ENCODE data around the gene MESD. TPM values are rescaled to one million over a fixed set of nuclear protein-coding genes. Genes with fewer than 3 reads are reported as not detected.

The MESD gene
- total RNA-seq, 2 donors from 2014 or later: 36.8 to 39.0 TPM

GRCh38 chr15:81008312-81008711 is 18.7 kb upstream of the MESD start:
- Histone ChIP-seq H3K9me3 (no peaks in the 10 kb centered on the region), H3K36me3 (no peaks in the 10 kb centered on the region), H3K4me1 (ENCODE audit: control insufficient read depth in 1 of 2, low read depth in 2 of 2) (peaks cover 2 to 28% of the 10 kb centered on the region in 2 donors), H3K27me3 (replicated peaks; ENCODE audit: insufficient read depth) (no peaks in the 10 kb centered on the region), H3K4me3 (no peak overlapping the region), H3K27ac (no peak overlapping the region)
- no peak for TF ChIP-seq CTCF (IDR thresholded peaks at IDR 0.05)
- no peak for DNase-seq (ENCODE audit: low spot score)
- no peak for ATAC-seq (ENCODE audit: insufficient number of reproducible peaks, low FRiP score, low read depth)

GRCh38 chr15:81007428-81008064 is 17.9 kb upstream of the MESD start:
- no peaks in the 10 kb centered on the region for H3K9me3 ChIP-seq
- no peaks in the 10 kb centered on the region for H3K36me3 ChIP-seq
- no peak for DNase-seq (ENCODE audit: low spot score)
- ATAC-seq (ENCODE audit: insufficient number of reproducible peaks, low FRiP score, low read depth): no peak
- no peak overlapping the region for H3K27ac ChIP-seq
- H3K4me1 ChIP-seq (ENCODE audit: control insufficient read depth in 1 of 2, low read depth in 2 of 2): peaks cover 10 to 35% of the 10 kb centered on the region in 2 donors
- no peak for TF ChIP-seq CTCF (IDR thresholded peaks at IDR 0.05)
- H3K27me3 ChIP-seq (replicated peaks; ENCODE audit: insufficient read depth): no peaks in the 10 kb centered on the region
- no peak overlapping the region for H3K4me3 ChIP-seq

GRCh38 chr15:81006124-81006523 is 16.5 kb upstream of the MESD start:
- Histone ChIP-seq H3K4me1 (ENCODE audit: control insufficient read depth in 1 of 2, low read depth in 2 of 2) (peaks cover 12 to 42% of the 10 kb centered on the region in 2 donors), H3K27ac (no peak overlapping the region)

GRCh38 chr15:81003097-81003350 is 13.4 kb upstream of the MESD start:
- Histone ChIP-seq H3K27ac (no peak overlapping the region), H3K9me3 (no peaks in the 10 kb centered on the region), H3K4me3 (peak overlapping the region; percentile 89), H3K36me3 (no peaks in the 10 kb centered on the region), H3K4me1 (ENCODE audit: control insufficient read depth in 1 of 2, low read depth in 2 of 2) (peaks cover 12 to 42% of the 10 kb centered on the region in 2 donors), H3K27me3 (replicated peaks; ENCODE audit: insufficient read depth) (no peaks in the 10 kb centered on the region)
- TF ChIP-seq CTCF (IDR thresholded peaks at IDR 0.05): no peak
- DNase-seq (ENCODE audit: low spot score): no peak
- ATAC-seq (ENCODE audit: insufficient number of reproducible peaks, low FRiP score, low read depth): no peak

More at GRCh38 chr15:81006124-81006523, 16.5 kb upstream of the MESD start:
- H3K36me3 ChIP-seq: no peaks in the 10 kb centered on the region
- no peak for DNase-seq (ENCODE audit: low spot score)
- no peak overlapping the region for H3K4me3 ChIP-seq
- no peak for TF ChIP-seq CTCF (IDR thresholded peaks at IDR 0.05)
- no peaks in the 10 kb centered on the region for H3K27me3 ChIP-seq (replicated peaks; ENCODE audit: insufficient read depth)
- no peaks in the 10 kb centered on the region for H3K9me3 ChIP-seq
- ATAC-seq (ENCODE audit: insufficient number of reproducible peaks, low FRiP score, low read depth): no peak

- H3K4me3 ChIP-seq: peak overlapping the region; percentile 89
- ATAC-seq (ENCODE audit: insufficient number of reproducible peaks, low FRiP score, low read depth) (no peak), DNase-seq (ENCODE audit: low spot score) (no peak)
- H3K36me3 ChIP-seq: no peaks in the 10 kb centered on the region
- H3K9me3 ChIP-seq: no peaks in the 10 kb centered on the region
- peak overlapping the region in 1 of 2 donors; percentile 95 for H3K27ac ChIP-seq
- H3K4me1 ChIP-seq (ENCODE audit: control insufficient read depth in 1 of 2, low read depth in 2 of 2): peaks cover 12 to 42% of the 10 kb centered on the region in 2 donors
- TF ChIP-seq CTCF (IDR thresholded peaks at IDR 0.05): no peak
- no peaks in the 10 kb centered on the region for H3K27me3 ChIP-seq (replicated peaks; ENCODE audit: insufficient read depth)
Measured at GRCh38 chr15:81002331-81003096, 12.9 kb upstream of the MESD start.
